HepG2 (cell line): ENCODE data around the gene INTS2.

ENCODE experiments used
- AFF4 ChIP-seq: sonication (generic); formaldehyde crosslinking; IDR thresholded peaks from 2 replicates; pipeline ENCODE4 v1.4.0; 2020; ENCODE audit warnings: missing genetic modification reagents
- SMAD3 ChIP-seq: sonication (generic); formaldehyde crosslinking; IDR thresholded peaks from 2 replicates; pipeline ENCODE4 v1.4.0; 2020; ENCODE audit warnings: missing genetic modification reagents
- ZSCAN30 ChIP-seq: sonication (generic); formaldehyde crosslinking; IDR thresholded peaks from 2 replicates; pipeline ENCODE4 v1.5.0; 2020; ENCODE audit warnings: mild to moderate bottlenecking, missing genetic modification reagents

- TF ChIP-seq ZSCAN30 = no peak; the same call in 1 of the 2 replicates
- 0 out of 2 replicates have a peak, but pooled peaks have one; percentile 24 for TF ChIP-seq SMAD3 (CRISPR knock-in tag)
- TF ChIP-seq AFF4 (CRISPR knock-in tag) = no peak
Observed at GRCh38 chr17:61862975-61863800, 64.6 kb downstream of the INTS2 start, which contains the start of gene BRIP1.
